Ectodermal cell (in vitro differentiated cells): ENCODE data around the gene ZNF512B.
A peak's percentile ranks its signal among the peaks of the same experiment; 100 is the strongest.
"Not testable (repeated sequence)": the region's sequence is repeated elsewhere in the genome, so short reads cannot be mapped to it uniquely, and the experiment has no call there.

ENCODE experiments used
- H3K27ac ChIP-seq: 2 replicates; pipeline ENCODE4 v1.7.0; 2013; ENCODE audit warnings: mild to moderate bottlenecking, low read depth, low read length; ENCODE audit not compliant: insufficient read depth, poor library complexity, severe bottlenecking
- H3K27me3 ChIP-seq: 2 replicates; pipeline ENCODE4 v1.7.0; 2013; ENCODE audit warnings: mild to moderate bottlenecking, low read length; ENCODE audit not compliant: insufficient read depth, control insufficient read depth, poor library complexity, severe bottlenecking
- H3K36me3 ChIP-seq: one replicate; pipeline ENCODE4 v1.7.0; 2013; ENCODE audit warnings: low read length; ENCODE audit not compliant: control insufficient read depth, insufficient read depth
- H3K4me1 ChIP-seq: one replicate; pipeline ENCODE4 v1.7.0; 2013; ENCODE audit warnings: low read length; ENCODE audit not compliant: control insufficient read depth, insufficient read depth
- H3K4me3 ChIP-seq: 2 replicates; pipeline ENCODE4 v1.7.0; 2013; ENCODE audit warnings: low read depth, low read length, control low read depth; ENCODE audit not compliant: insufficient read depth
- H3K9me3 ChIP-seq: 2 replicates; pipeline ENCODE4 v1.7.0; 2013; ENCODE audit warnings: mild to moderate bottlenecking, low read length, moderate library complexity; ENCODE audit not compliant: control insufficient read depth
- WGBS, 2 experiments: methylation state at CpG; one replicate each; pipeline ENCODE4 v1.1.7; 2013; ENCODE audit warnings: missing lambda C conversion rate in 2 of 2; 5-methylcytosine and 5-hydroxymethylcytosine counted together

Gene ZNF512B

DNA sequence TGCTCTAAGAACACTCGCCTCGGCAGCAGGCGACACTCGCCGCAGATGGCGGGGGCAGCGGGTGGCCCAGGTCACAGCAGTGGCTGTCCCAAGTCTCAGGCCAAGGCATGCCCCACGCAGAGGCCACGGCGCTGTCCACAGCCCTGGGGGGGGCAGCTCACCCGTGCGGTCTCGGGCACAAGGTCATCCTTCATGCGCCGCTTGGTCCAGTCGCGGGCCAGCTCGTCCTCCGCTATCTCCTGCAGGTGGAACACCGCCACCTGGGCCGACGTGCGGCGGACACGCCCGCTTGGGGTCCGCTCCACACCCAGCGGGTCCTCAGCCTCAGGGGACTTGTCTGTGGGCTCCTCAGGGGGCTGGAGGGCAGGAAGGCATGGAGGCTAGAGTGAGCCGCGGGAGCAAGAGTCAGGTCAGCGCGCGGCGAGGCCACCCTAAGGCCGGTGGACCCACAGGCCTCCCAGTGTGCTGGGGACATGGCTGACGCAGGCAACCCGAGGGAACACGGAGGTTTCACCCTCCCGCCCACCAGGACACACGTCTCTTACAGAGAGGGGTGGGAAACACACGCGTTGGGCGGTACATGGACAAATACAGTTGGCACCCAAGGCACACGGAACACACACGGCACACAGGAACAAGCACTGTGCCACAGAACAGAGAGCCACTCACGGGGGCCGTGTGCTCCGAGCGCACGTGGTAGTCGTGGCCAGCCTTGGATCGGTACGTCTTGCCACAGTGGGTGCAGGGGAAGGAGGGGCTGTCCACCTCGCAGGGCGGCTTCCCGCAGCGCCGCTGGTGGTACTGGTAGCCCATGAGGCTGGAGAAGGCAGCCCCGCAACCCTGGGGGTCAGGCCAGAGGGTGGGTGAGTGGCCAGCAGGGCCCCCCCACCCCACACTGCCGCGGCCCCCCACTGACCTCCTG, 7.0 kb downstream of the ZNF512B start:
- Histone ChIP-seq H3K36me3 (peaks cover 43% of the 10 kb centered on the region), H3K4me1 (peaks cover 21% of the 10 kb centered on the region), H3K4me3 (no peak overlapping the region), H3K27me3 (no peaks in the 10 kb centered on the region), H3K27ac (no peak overlapping the region), H3K9me3 (no peaks in the 10 kb centered on the region)
- 96 to 97% methylated on average over 61 of the region's 61 CpGs for WGBS, 2 experiments

DNA sequence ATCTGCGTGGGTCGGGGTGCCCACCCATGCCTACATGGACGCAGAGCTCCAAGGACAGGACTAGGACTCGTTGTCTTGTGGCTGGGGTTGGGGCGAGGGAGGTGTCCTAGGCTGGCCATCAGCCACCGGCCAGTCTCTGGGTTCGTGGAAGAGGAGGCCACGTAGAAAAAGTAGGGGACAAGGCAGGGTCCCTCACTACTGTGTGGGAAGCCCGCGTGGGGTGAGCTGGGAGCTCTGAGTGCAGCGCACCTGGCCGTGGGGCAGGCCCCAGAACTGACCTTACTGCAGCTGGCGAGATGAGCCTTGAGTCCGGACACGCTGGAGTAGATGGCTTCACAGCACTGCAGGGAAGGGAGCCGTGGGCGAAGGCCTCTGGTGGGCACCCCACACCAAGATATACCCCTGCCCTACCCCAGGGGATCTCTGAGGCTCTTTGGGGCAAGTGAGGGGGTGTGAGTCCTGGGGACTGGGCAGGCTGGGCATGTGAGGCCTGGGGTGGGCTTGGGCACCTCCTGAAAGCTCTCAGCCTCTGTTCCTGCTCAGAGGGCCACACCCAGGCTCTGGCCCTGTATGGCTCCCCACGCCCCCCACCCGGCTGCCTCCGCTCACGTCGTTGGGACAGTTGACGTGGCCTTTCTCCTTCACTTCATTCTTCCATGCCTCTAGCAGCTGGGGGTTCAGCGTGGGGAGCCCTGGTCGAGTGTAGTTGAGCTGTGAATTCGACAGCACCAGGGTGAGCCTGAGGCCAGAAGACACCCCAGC, 7.9 kb downstream of the ZNF512B start:
- H3K27ac ChIP-seq: no peak overlapping the region
- H3K4me1 ChIP-seq: peaks cover 25% of the 10 kb centered on the region
- no peak overlapping the region for H3K4me3 ChIP-seq
- no peaks in the 10 kb centered on the region for H3K9me3 ChIP-seq
- WGBS, 2 experiments: 95 to 96% methylated on average over 26 of the region's 26 CpGs
- H3K27me3 ChIP-seq: no peaks in the 10 kb centered on the region
- peaks cover 36% of the 10 kb centered on the region for H3K36me3 ChIP-seq

DNA sequence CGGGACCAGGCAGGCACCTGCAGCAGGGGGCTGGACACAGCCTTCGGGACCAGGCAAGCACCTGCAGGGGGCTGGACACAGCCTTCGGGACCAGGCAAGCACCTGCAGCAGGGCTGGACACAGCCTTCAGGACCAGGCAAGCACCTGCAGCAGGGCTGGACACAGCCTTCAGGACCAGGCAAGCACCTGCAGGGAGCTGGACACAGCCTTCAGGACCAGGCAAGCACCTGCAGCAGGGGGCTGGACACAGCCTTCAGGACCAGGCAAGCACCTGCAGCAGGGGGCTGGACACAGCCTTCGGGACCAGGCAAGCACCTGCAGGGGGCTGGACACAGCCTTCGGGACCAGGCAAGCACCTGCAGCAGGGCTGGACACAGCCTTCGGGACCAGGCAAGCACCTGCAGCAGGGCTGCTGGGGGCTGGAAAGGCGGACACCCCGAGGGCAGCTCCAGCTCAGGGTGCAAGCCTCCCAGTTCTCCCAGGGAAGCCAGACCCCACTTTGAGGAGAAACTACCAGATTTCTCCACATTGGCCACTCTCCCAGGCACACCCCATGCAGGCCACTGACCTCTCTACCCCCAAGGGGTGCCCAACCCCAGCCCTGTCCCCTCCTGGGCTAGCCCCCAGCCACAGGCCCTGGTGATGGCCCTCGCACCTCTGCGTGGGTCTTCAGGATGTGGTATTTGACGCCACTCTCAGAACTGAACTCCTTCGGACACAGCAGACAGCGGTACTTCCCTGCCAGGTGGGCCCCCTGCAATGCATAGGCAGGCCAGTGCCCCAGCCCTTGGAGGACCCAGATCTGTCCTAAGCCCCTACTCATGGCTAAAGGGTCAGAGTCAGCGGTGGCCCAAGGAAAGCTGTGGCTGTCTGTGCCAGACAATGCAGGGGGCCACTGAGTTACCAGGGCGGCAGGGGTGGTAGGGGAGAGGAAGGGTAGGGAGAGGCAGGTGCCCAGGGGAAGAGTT, 8.8 kb downstream of the ZNF512B start:
- H3K4me1 ChIP-seq: peaks cover 25% of the 10 kb centered on the region
- WGBS, 2 experiments: 94 to 95% methylated on average over 15 of the region's 15 CpGs
- H3K27me3 ChIP-seq, H3K27ac ChIP-seq, H3K9me3 ChIP-seq, H3K4me3 ChIP-seq: not testable (repeated sequence)
- H3K36me3 ChIP-seq: peaks cover 27% of the 10 kb centered on the region

DNA sequence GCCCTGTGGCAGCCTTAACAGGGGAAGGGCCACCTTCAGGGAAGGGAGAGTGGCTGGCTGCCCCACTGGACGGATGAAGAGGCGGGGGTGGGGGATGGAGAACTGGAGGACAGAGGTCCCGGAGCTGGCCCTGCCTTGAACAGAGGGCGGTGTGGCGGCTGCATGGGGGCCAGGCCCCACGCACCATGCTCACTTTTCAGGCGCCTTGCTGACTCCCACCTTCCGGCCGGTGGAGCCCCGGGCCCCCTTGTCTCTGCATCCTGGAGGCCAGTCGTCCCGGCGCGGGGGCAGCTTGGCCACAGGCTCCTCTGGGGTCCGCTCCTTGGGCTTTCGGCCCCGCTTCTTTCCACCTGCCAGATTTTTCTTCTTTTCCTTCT, 10.0 kb downstream of the ZNF512B start:
- Histone ChIP-seq H3K4me1 (peaks cover 25% of the 10 kb centered on the region), H3K9me3 (no peaks in the 10 kb centered on the region), H3K27me3 (no peaks in the 10 kb centered on the region), H3K27ac (no peak overlapping the region), H3K4me3 (no peak overlapping the region), H3K36me3 (peaks cover 27% of the 10 kb centered on the region)
- WGBS, 2 experiments: 87 to 91% methylated on average over 17 of the region's 17 CpGs

GRCh38 chr20:63958964-63959698, 10.6 kb downstream of the ZNF512B start:
- H3K27ac ChIP-seq: no peak overlapping the region
- peaks cover 22% of the 10 kb centered on the region for H3K36me3 ChIP-seq

DNA sequence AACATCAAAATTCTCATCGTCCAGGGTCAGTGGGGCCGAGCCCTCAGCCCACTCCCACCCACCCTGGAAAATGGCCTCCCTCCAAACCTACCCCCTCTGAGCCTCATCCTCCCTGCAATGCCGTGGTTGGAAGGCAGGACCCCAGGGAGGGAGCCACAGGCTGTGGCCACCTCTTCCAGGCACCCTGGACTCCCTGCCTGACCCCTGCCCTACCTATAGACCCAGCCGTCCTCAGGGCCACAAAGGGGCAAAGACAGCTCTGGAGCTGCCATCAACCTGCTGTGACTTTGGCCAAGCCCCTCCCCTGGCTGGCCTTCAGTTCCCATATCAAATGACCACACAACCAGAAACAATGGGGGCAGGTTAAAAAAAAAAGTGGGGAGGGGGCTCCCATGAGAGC, 11.3 kb downstream of the ZNF512B start:
- no peaks in the 10 kb centered on the region for H3K27me3 ChIP-seq
- peaks cover 25% of the 10 kb centered on the region for H3K4me1 ChIP-seq
- H3K36me3 ChIP-seq: peaks cover 15% of the 10 kb centered on the region
- H3K27ac ChIP-seq: no peak overlapping the region
- 63 to 73% methylated on average over 4 of the region's 4 CpGs for WGBS, 2 experiments
- no peak overlapping the region for H3K4me3 ChIP-seq
- H3K9me3 ChIP-seq: no peaks in the 10 kb centered on the region

More at GRCh38 chr20:63958964-63959698, 10.6 kb downstream of the ZNF512B start:
- H3K27me3 ChIP-seq: no peaks in the 10 kb centered on the region
- peaks cover 25% of the 10 kb centered on the region for H3K4me1 ChIP-seq
- H3K9me3 ChIP-seq: no peaks in the 10 kb centered on the region
- 63 to 72% methylated on average over 10 of the region's 10 CpGs for WGBS, 2 experiments
- H3K4me3 ChIP-seq: no peak overlapping the region

GRCh38 chr20:63957690-63958441, 11.9 kb downstream of the ZNF512B start:
- Histone ChIP-seq H3K4me3 (no peak overlapping the region), H3K27ac (no peak overlapping the region)
- 49 to 54% methylated on average over 13 of the region's 13 CpGs for WGBS, 2 experiments

GRCh38 chr20:63957004-63957689, 12.6 kb downstream of the ZNF512B start:
- H3K4me1 ChIP-seq: peaks cover 25% of the 10 kb centered on the region
- peaks cover 9% of the 10 kb centered on the region for H3K36me3 ChIP-seq
- peak overlapping the region; percentile 66 for H3K27ac ChIP-seq
- no peaks in the 10 kb centered on the region for H3K27me3 ChIP-seq
- 4% methylated on average over 28 of the region's 28 CpGs for WGBS, 2 experiments
- H3K9me3 ChIP-seq: no peaks in the 10 kb centered on the region
- peak overlapping the region; percentile 46 for H3K4me3 ChIP-seq

More at GRCh38 chr20:63957690-63958441, 11.9 kb downstream of the ZNF512B start:
- Histone ChIP-seq H3K27me3 (no peaks in the 10 kb centered on the region), H3K4me1 (peaks cover 25% of the 10 kb centered on the region), H3K9me3 (no peaks in the 10 kb centered on the region), H3K36me3 (peaks cover 11% of the 10 kb centered on the region)
